WTC11 (cell line): ENCODE data around the gene OGG1. TPM values are rescaled to one million over a fixed set of nuclear protein-coding genes. Genes with fewer than 3 reads are reported as not detected.

Source experiments
- ATAC-seq: fragments of 200-7000 bp; cut with Tn5 transposase; 2 replicates; pipeline ENCODE4 v1.10.0; 2021; ENCODE audit warnings: mild to moderate bottlenecking, moderate library complexity
- CTCF ChIA-PET: fragments of 300-600 bp; sonication (Branson Sonifier 250); formaldehyde crosslinking; loops from one replicate; lab custom pipeline; 2021; ENCODE audit warnings: antibody characterized with exemption; lab: Charles Lee
- POLR2A ChIA-PET: fragments of 350-600 bp; sonication (Branson Sonifier 250); formaldehyde crosslinking; loops from one replicate; lab custom pipeline; 2021; ENCODE audit warnings: antibody characterized with exemption; lab: Charles Lee
- DNase-seq: peaks from one replicate; pipeline ENCODE4 v3.0.0; 2021; ENCODE audit warnings: low spot score
- H3K27ac Mint-ChIP-seq: 2 replicates; pipeline ENCODE4 v1.8.0; 2021; ENCODE audit warnings: mixed read lengths
- H3K27me3 Mint-ChIP-seq: 2 replicates; pipeline ENCODE4 v1.8.0; 2021; ENCODE audit warnings: low read depth, mild to moderate bottlenecking, moderate library complexity, mixed read lengths
- H3K36me3 Mint-ChIP-seq: 2 replicates; pipeline ENCODE4 v1.8.0; 2021; ENCODE audit warnings: mixed read lengths
- H3K4me1 Mint-ChIP-seq: 2 replicates; pipeline ENCODE4 v1.8.0; 2022; ENCODE audit warnings: mixed read lengths
- H3K4me3 Mint-ChIP-seq: 2 replicates; pipeline ENCODE4 v1.8.0; 2021; ENCODE audit warnings: mild to moderate bottlenecking, moderate library complexity, mixed read lengths
- H3K9me3 Mint-ChIP-seq: 2 replicates; pipeline ENCODE4 v1.8.0; 2021; ENCODE audit warnings: mixed read lengths
- ATF1 ChIP-seq: sonication (generic); formaldehyde crosslinking; IDR thresholded peaks from 2 replicates; pipeline ENCODE4 v1.8.1; 2023; ENCODE audit warnings: mild to moderate bottlenecking, moderate library complexity, missing genetic modification reagents
- CTCF ChIP-seq: fragments of 200-600 bp; IDR thresholded peaks from 2 replicates; pipeline ENCODE4 v1.8.0; 2022; ENCODE audit warnings: antibody characterized with exemption
- E2F1 ChIP-seq: sonication (generic); formaldehyde crosslinking; IDR thresholded peaks from 2 replicates; pipeline ENCODE4 v1.8.0; 2022; ENCODE audit warnings: mild to moderate bottlenecking, missing genetic modification reagents
- EMX1 ChIP-seq: fragments of 250-450 bp; sonication (Bioruptor Pico); IDR thresholded peaks from 2 replicates; pipeline ENCODE4 v1.8.0; 2021; ENCODE audit warnings: mild to moderate bottlenecking
- ERG ChIP-seq: fragments of 250-450 bp; sonication (Bioruptor Pico); IDR thresholded peaks from 2 replicates; pipeline ENCODE4 v1.8.0; 2021; ENCODE audit warnings: mild to moderate bottlenecking
- FOXJ3 ChIP-seq: sonication (generic); formaldehyde crosslinking; IDR thresholded peaks from 2 replicates; pipeline ENCODE4 v1.9.0; 2021; ENCODE audit warnings: missing genetic modification reagents, mild to moderate bottlenecking, borderline replicate concordance
- FOXK1 ChIP-seq: sonication (generic); formaldehyde crosslinking; IDR thresholded peaks from 2 replicates; pipeline ENCODE4 v1.8.0; 2022; ENCODE audit warnings: mild to moderate bottlenecking, moderate library complexity, missing genetic modification reagents
- GTF2I ChIP-seq: fragments of 250-450 bp; sonication (Bioruptor Pico); conservative IDR thresholded peaks from 2 replicates; pipeline ENCODE4 v1.4.0; 2021; ENCODE audit warnings: mild to moderate bottlenecking
- HMGXB4 ChIP-seq: sonication (generic); formaldehyde crosslinking; IDR thresholded peaks from 2 replicates; pipeline ENCODE4 v1.8.1; 2023; ENCODE audit warnings: mild to moderate bottlenecking, moderate library complexity, missing genetic modification reagents
- JUN ChIP-seq: sonication (generic); formaldehyde crosslinking; IDR thresholded peaks from 2 replicates; pipeline ENCODE4 v1.8.0; 2023; ENCODE audit warnings: mild to moderate bottlenecking, missing genetic modification reagents
- SMAD3 ChIP-seq: sonication (generic); formaldehyde crosslinking; IDR thresholded peaks from 2 replicates; pipeline ENCODE4 v1.8.0; 2022; ENCODE audit warnings: missing genetic modification reagents, mild to moderate bottlenecking, borderline replicate concordance
- SP1 ChIP-seq: sonication (generic); formaldehyde crosslinking; conservative IDR thresholded peaks from 2 replicates; pipeline ENCODE4 v1.8.1; 2022; ENCODE audit warnings: missing genetic modification reagents
- TCF7 ChIP-seq: sonication (generic); formaldehyde crosslinking; IDR thresholded peaks from 2 replicates; pipeline ENCODE4 v1.8.0; 2022; ENCODE audit warnings: mild to moderate bottlenecking, low read depth, missing genetic modification reagents, moderate library complexity
- TP53 ChIP-seq: sonication (generic); formaldehyde crosslinking; IDR thresholded peaks from 2 replicates; pipeline ENCODE4 v1.8.1; 2023; ENCODE audit warnings: mild to moderate bottlenecking, missing genetic modification reagents
- ZNF219 ChIP-seq: sonication (generic); formaldehyde crosslinking; IDR thresholded peaks from 2 replicates; pipeline ENCODE4 v1.8.0; 2023; ENCODE audit warnings: missing genetic modification reagents, mild to moderate bottlenecking, borderline replicate concordance
- ZNF281 ChIP-seq: sonication (generic); formaldehyde crosslinking; IDR thresholded peaks from 2 replicates; pipeline ENCODE4 v1.8.0; 2023; ENCODE audit warnings: mild to moderate bottlenecking, missing genetic modification reagents
- ZNF396 ChIP-seq: fragments of 250-450 bp; sonication (Bioruptor Pico); IDR thresholded peaks from 2 replicates; pipeline ENCODE4 v1.8.0; 2021; ENCODE audit warnings: mild to moderate bottlenecking, moderate library complexity, borderline replicate concordance
- total RNA-seq: library from RNA; stranded (reverse); gene quantifications from 3 replicates; pipeline ENCODE4 v1.2.3, GENCODE V29; 2021

Gene OGG1
- total RNA-seq, 1 experiment from 2014 or later, result 27.3 TPM

- TF ChIP-seq ERG (CRISPR knock-in tag), result no peak
- TF ChIP-seq FOXJ3, result no peak
- no peak for TF ChIP-seq ZNF219 (CRISPR knock-in tag)
- no peak for TF ChIP-seq TCF7 (CRISPR knock-in tag)
- TF ChIP-seq ATF1 (CRISPR knock-in tag), result no peak
- TF ChIP-seq E2F1 (CRISPR knock-in tag), result no peak
Observed at GRCh38 chr3:9746330-9746729, 3.4 kb upstream of the OGG1 start (continued).

GRCh38 chr3:9747267-9747666 is 2.5 kb upstream of the OGG1 start:
- TF ChIP-seq FOXK1 (no peak), SMAD3 (CRISPR knock-in tag) (no peak), EMX1 (no peak)
- ChIA-PET POLR2A (no interaction called here), CTCF (no interaction called here)
- H3K36me3 Mint-ChIP-seq, result peaks cover 55% of the 10 kb centered on the region
- H3K9me3 Mint-ChIP-seq, result no peaks in the 10 kb centered on the region
- H3K4me3 Mint-ChIP-seq, result no peak overlapping the region
- H3K4me1 Mint-ChIP-seq, result peaks cover 11% of the 10 kb centered on the region
- ATAC-seq (no peak), DNase-seq (no peak)
- H3K27ac Mint-ChIP-seq, result no peak overlapping the region
- no peaks in the 10 kb centered on the region for H3K27me3 Mint-ChIP-seq

GRCh38 chr3:9748031-9748430 is 1.7 kb upstream of the OGG1 start:
- Mint-ChIP-seq H3K36me3 (peaks cover 55% of the 10 kb centered on the region), H3K4me3 (no peak overlapping the region), H3K4me1 (peaks cover 11% of the 10 kb centered on the region), H3K27ac (no peak overlapping the region), H3K9me3 (no peaks in the 10 kb centered on the region), H3K27me3 (no peaks in the 10 kb centered on the region)
- ChIA-PET CTCF (interaction anchor here (1.1 to 2.7 kb wide), 2 partner anchors 21 to 45 kb away, joined by 3 to 21 read pairs; partner anchors contain the start of gene ARPC4), POLR2A (interaction anchor here (2.1 kb wide), 1 partner anchor 16 kb away, joined by 14 read pairs; the partner anchor contains the start of gene BRPF1)
- DNase-seq (no peak), ATAC-seq (no peak)
- TF ChIP-seq GTF2I (CRISPR knock-in tag), result no peak
- no peak for TF ChIP-seq CTCF
- TF ChIP-seq HMGXB4 (CRISPR knock-in tag), result no peak
- TF ChIP-seq JUN (CRISPR knock-in tag), result no peak
- TF ChIP-seq FOXJ3, result no peak
- no peak for TF ChIP-seq SP1 (CRISPR knock-in tag)
- no peak for TF ChIP-seq ZNF281 (CRISPR knock-in tag)
- no peak for TF ChIP-seq TP53 (CRISPR knock-in tag)
- no peak for TF ChIP-seq ZNF396
